Adrenal gland (tissue), 19 donors: ENCODE results near the gene DTL. TPM values are rescaled to one million over a fixed set of nuclear protein-coding genes. Genes with fewer than 3 reads are reported as not detected.
"Not testable (repeated sequence)": the region's sequence is repeated elsewhere in the genome, so short reads cannot be mapped to it uniquely, and the experiment has no call there.

Experiments
- DNase-seq, 7 donors: peaks; one replicate each; pipeline ENCODE4 v3.0.0-alpha.2; 2019 to 2020
- H3K27ac ChIP-seq, 5 donors: fragments of 200-600 bp; sonication (generic) in 4 of 5; 1 replicate in 3 of 5; 2 replicates in 2 of 5; pipeline versions ENCODE4 v1.5.1 to v1.8.0; 2016 to 2020; ENCODE audit warnings: mild to moderate bottlenecking in 1 of 5
- H3K27me3 ChIP-seq: fragments of 200-600 bp; 2 replicates; pipeline ENCODE4 v1.8.0; 2021
- H3K36me3 ChIP-seq, 2 donors: fragments of 200-600 bp; replicated peaks in 1 of 2; 1 replicate in 1 of 2; 2 replicates in 1 of 2; pipeline versions ENCODE4 v1.5.1 to v1.8.0; 2018 to 2022
- H3K4me1 ChIP-seq, 2 donors: fragments of 200-600 bp; replicated peaks in 1 of 2; 1 replicate in 1 of 2; 2 replicates in 1 of 2; pipeline versions ENCODE4 v1.5.1 to v1.8.0; 2018 to 2021
- H3K4me3 ChIP-seq, 4 donors: fragments of 200-600 bp; sonication (generic) in 3 of 4; one replicate each; pipeline ENCODE4 v1.5.1; 2016 to 2018
- H3K9me3 ChIP-seq, 3 donors: fragments of 200-600 bp; sonication (generic) in 1 of 3; replicated peaks in 1 of 3; 1 replicate in 2 of 3; 2 replicates in 1 of 3; pipeline versions ENCODE4 v1.5.1 to v1.8.0; 2016 to 2021
- CTCF ChIP-seq, 6 experiments: fragments of 450-650 bp in 4 of 6; fragments of 200-600 bp in 2 of 6; sonication (generic) in 1 of 6; IDR thresholded peaks; 1 replicate in 5 of 6; 2 replicates in 1 of 6; pipeline versions ENCODE4 v1.5.1 to v1.8.0; 2016 to 2021; ENCODE audit warnings: antibody characterized with exemption in 6 of 6, mild to moderate bottlenecking in 2 of 6, moderate library complexity in 1 of 6
- POLR2A ChIP-seq, 2 donors: fragments of 450-650 bp; IDR thresholded peaks; one replicate each; pipeline ENCODE4 v1.6.1; 2017; ENCODE audit warnings: antibody characterized with exemption in 2 of 2, mild to moderate bottlenecking in 2 of 2, moderate library complexity in 1 of 2
- WGBS, 4 donors: extraction: QIAGEN DNeasy Blood & Tissue Kit in 2 of 4; methylation state at CpG; one replicate each; pipeline versions ENCODE4 v1.1.5 to v1.1.7; 2013 to 2017; 5-methylcytosine and 5-hydroxymethylcytosine counted together
- intact Hi-C, 2 donors: fragments of 100-400 bp; cut with DNase I; formaldehyde crosslinking; loops; one replicate each; pipeline versions ENCODE4 v1.14.1 to v1.15.0; 2022 to 2023
- long read RNA-seq, 10 donors: library from polyadenylated mRNA in 3 of 10; unstranded in 2 of 10; stranded (forward) in 1 of 10; transcript quantifications; one replicate each; pipeline ENCODE4 v2.0.0 and lab custom pipeline, GENCODE V29; 2021 to 2026
- polyA plus RNA-seq, 3 donors: library from polyadenylated mRNA; stranded (reverse); fragments of 200-250 nt in 2 of 3; fragments of 350-450 nt in 1 of 3; fragmentation: Illumina TruSeq in 1 of 3; extraction: RNeasy Lipid Tissue Mini Kit (QIAGEN cat#74804) in 1 of 3; gene quantifications; one replicate each; pipeline ENCODE4 v1.2.3, GENCODE V29; 2013 to 2014
- total RNA-seq, 9 donors: library from RNA; depleted of rRNA in 4 of 9; stranded (reverse); fragments of >200 nt in 4 of 9; fragments of 120-200 nt in 1 of 9; fragmentation: NEBNext Ultra II Directional in 1 of 9; extraction: Animal tissue kit (Norgen Biotek cat#: 25700) in 1 of 9; gene quantifications; one replicate each; pipeline versions ENCODE4 v1.1.0 to v1.2.4, GENCODE V29; 2013 to 2023
- donor health status: healthy with polysubstance abuse.
- donor health status: Bipolar disorder and iron deficiency.
- donor health status: DM: yes; HTN: yes; CAD: no.
- donor health status: DM: no; HTN: no; CAD: no.
- donor health status: DM: no; HTN: no; CAD: no.
- donor health status: DM: yes; HTN: yes; CAD: no.

Gene DTL
- 10 to 100 TPM in 1 of 9 donors, 1 to 10 TPM in 2, under 1 TPM in 6; 0.06 to 11.4 (median 0.68) TPM for total RNA-seq
- polyA plus RNA-seq, result 1 to 10 TPM in 1 of 3 donors, under 1 TPM in 2; 0.24 to 1.8 (median 0.24) TPM
- long read RNA-seq, donor 1, result 0 reads
- long read RNA-seq, donor 2, partial matches to known transcripts, result 795 of 795 reads
- long read RNA-seq, donor 2, other reads (novel, unspliced or antisense), result 0 of 795 reads
- long read RNA-seq, donor 3, result 0 reads
- long read RNA-seq, donor 4, partial matches to known transcripts, result 0 of 1 reads
- long read RNA-seq, donor 4, other reads (novel, unspliced or antisense), result 1 of 1 reads
- long read RNA-seq, donor 5, full-length matches to known transcripts, result 2 of 2 reads
- long read RNA-seq, donor 5, partial matches to known transcripts, result 0 of 2 reads
- long read RNA-seq, donor 5, other reads (novel, unspliced or antisense), result 0 of 2 reads
- long read RNA-seq, donor 6, partial matches to known transcripts, result 0 of 1 reads
- long read RNA-seq, donor 6, other reads (novel, unspliced or antisense), result 1 of 1 reads
- long read RNA-seq, donor 7, result 0 reads
- long read RNA-seq, donor 8, partial matches to known transcripts, result 0 of 7 reads
- long read RNA-seq, donor 8, other reads (novel, unspliced or antisense), result 7 of 7 reads
- long read RNA-seq, donor 9, full-length matches to known transcripts, result 2 of 2 reads
- long read RNA-seq, donor 9, partial matches to known transcripts, result 0 of 2 reads
- long read RNA-seq, donor 9, other reads (novel, unspliced or antisense), result 0 of 2 reads
- long read RNA-seq, donor 10, full-length matches to known transcripts, result 1 of 1 reads
- long read RNA-seq, donor 10, partial matches to known transcripts, result 0 of 1 reads
- long read RNA-seq, donor 10, other reads (novel, unspliced or antisense), result 0 of 1 reads

- TF ChIP-seq CTCF (IDR thresholded peaks at IDR 0.05), result peak; percentile 85 to 99 (median 92)
- TF ChIP-seq POLR2A (IDR thresholded peaks at IDR 0.05), result peak in 1 of 2 donors; percentile 38
- no peaks in the 10 kb centered on the region for H3K36me3 ChIP-seq
- intact Hi-C loops, result loop anchor here in 1 of 2 donors (10.0 kb wide), 1 partner anchor 350 kb away; no protein-coding TSS in a partner anchor
- H3K27me3 ChIP-seq, result no peaks in the 10 kb centered on the region
- H3K27ac ChIP-seq, result peak within 1 kb of the TSS in 4 of 5 donors; percentile 53 to 93 (median 82)
- 0 to 1% (median 0%) methylated on average over 36 to 53 of the region's 53 CpGs for WGBS, 4 donors
- no peaks in the 10 kb centered on the region for H3K9me3 ChIP-seq
- peak; percentile 99 for DNase-seq
- H3K4me1 ChIP-seq, result peaks cover 22 to 35% of the 10 kb centered on the region in 2 donors
- H3K4me3 ChIP-seq, result peak within 1 kb of the TSS in 3 of 4 donors; percentile 75 to 84 (median 80)
Measured at GRCh38 chr1:212035123-212035834, at the start of gene DTL, which contains the start of gene INTS7. TSS of gene DTL (plus strand) at chr1:212035748. CDS start at chr1:212035891, 143 bp downstream. TSS of gene INTS7 (minus strand) at chr1:212035557. CDS start at chr1:212035437, 120 bp downstream.

GRCh38 chr1:211986628-211987254 lies 48.8 kb upstream of the DTL start:
- Histone ChIP-seq H3K9me3 (no peaks in the 10 kb centered on the region), H3K27me3 (no peaks in the 10 kb centered on the region), H3K27ac (no peak overlapping the region), H3K4me1 (no peaks in the 10 kb centered on the region), H3K4me3 (no peak overlapping the region), H3K36me3 (no peaks in the 10 kb centered on the region)
- DNase-seq, result no peak
- TF ChIP-seq POLR2A (IDR thresholded peaks at IDR 0.05) (no peak), CTCF (IDR thresholded peaks at IDR 0.05) (no peak)
- 92 to 97% (median 95%) methylated on average over 7 of the region's 7 CpGs for WGBS, 4 donors
- intact Hi-C loops, result no loop called here

GRCh38 chr1:211991695-211992094 lies 43.9 kb upstream of the DTL start:
- intact Hi-C loops, result no loop called here
- no peak overlapping the region for H3K4me3 ChIP-seq
- H3K27me3 ChIP-seq, result no peaks in the 10 kb centered on the region
- no peak overlapping the region for H3K27ac ChIP-seq
- no peak for TF ChIP-seq POLR2A (IDR thresholded peaks at IDR 0.05)
- TF ChIP-seq CTCF (IDR thresholded peaks at IDR 0.05), result no peak
- DNase-seq, result no peak
- no peaks in the 10 kb centered on the region for H3K4me1 ChIP-seq
- no peaks in the 10 kb centered on the region for H3K9me3 ChIP-seq
- no peaks in the 10 kb centered on the region for H3K36me3 ChIP-seq

GRCh38 chr1:211997426-211997825 lies 38.1 kb upstream of the DTL start:
- H3K9me3 ChIP-seq, H3K4me1 ChIP-seq, H3K4me3 ChIP-seq, DNase-seq, H3K27ac ChIP-seq, H3K27me3 ChIP-seq, intact Hi-C loops, H3K36me3 ChIP-seq: not testable (repeated sequence)
- 91 to 99% (median 96%) methylated on average over 4 of the region's 4 CpGs for WGBS, 4 donors
